H1 (cell line): ENCODE measurements around the gene PSG3. TPM values are rescaled to one million over a fixed set of nuclear protein-coding genes. Genes with fewer than 3 reads are reported as not detected.
"Not testable (repeated sequence)": the region's sequence is repeated elsewhere in the genome, so short reads cannot be mapped to it uniquely, and the experiment has no call there.

ENCODE experiments used
- CTCF ChIA-PET: fragments of 300-600 bp; sonication (Branson Sonifier 250); formaldehyde crosslinking; loops from one replicate; lab custom pipeline; 2021; ENCODE audit not compliant: partially characterized antibody; lab: Charles Lee
- POLR2A ChIA-PET: fragments of 300-600 bp; sonication (Branson Sonifier 250); formaldehyde crosslinking; loops from one replicate; lab custom pipeline; 2021; ENCODE audit warnings: inconsistent platforms; ENCODE audit not compliant: partially characterized antibody; lab: Charles Lee
- DNase-seq, 2 experiments: peaks; one replicate each; pipeline versions ENCODE4 v3.0.0 to v3.0.0-alpha.2; 2010 to 2022; ENCODE audit warnings: low spot score in 2 of 2, low read depth in 1 of 2, mixed read lengths in 1 of 2
- FAIRE-seq: peaks from 2 replicates; lab custom pipeline; 2011; peaks lifted over from hg19 to GRCh38; lab: Jason Lieb, UNC
- H2AFZ ChIP-seq: 2 replicates; pipeline ENCODE4 v1.8.1; 2012; ENCODE audit warnings: low read length, inconsistent platforms
- H2AK5ac ChIP-seq: 2 replicates; pipeline ENCODE4 v1.6.1; 2013; ENCODE audit warnings: low read depth, low read length
- H2BK120ac ChIP-seq: replicated peaks from 2 replicates; pipeline ENCODE3; 2013; ENCODE audit warnings: low read depth, low read length, inconsistent platforms
- H2BK12ac ChIP-seq: 2 replicates; pipeline ENCODE4 v1.6.1; 2013; ENCODE audit warnings: low read depth, low read length
- H2BK15ac ChIP-seq: 2 replicates; pipeline ENCODE4 v1.6.1; 2013; ENCODE audit warnings: low read length
- H2BK20ac ChIP-seq: 2 replicates; pipeline ENCODE4 v1.6.1; 2013; ENCODE audit warnings: low read length
- H2BK5ac ChIP-seq: 2 replicates; pipeline ENCODE4 v1.6.1; 2013; ENCODE audit warnings: low read depth, low read length
- H3K14ac ChIP-seq: 2 replicates; pipeline ENCODE4 v1.6.1; 2013; ENCODE audit warnings: inconsistent platforms; ENCODE audit not compliant: insufficient read length
- H3K18ac ChIP-seq: 2 replicates; pipeline ENCODE4 v1.6.1; 2013; ENCODE audit warnings: low read length; ENCODE audit errors: extremely low read depth
- H3K23ac ChIP-seq: 2 replicates; pipeline ENCODE4 v1.6.1; 2013; ENCODE audit warnings: inconsistent platforms; ENCODE audit not compliant: insufficient read length
- H3K23me2 ChIP-seq: 2 replicates; pipeline ENCODE4 v1.6.1; 2013; ENCODE audit warnings: low read depth, low read length
- H3K27ac ChIP-seq: 2 replicates; pipeline ENCODE4 v1.6.1; 2011; ENCODE audit warnings: low read depth, low read length, inconsistent platforms
- H3K27me3 ChIP-seq, 4 experiments: replicated peaks in 1 of 4; 1 replicate in 1 of 4; 2 replicates in 3 of 4; pipeline versions ENCODE4 v1.6.1 to v1.8.1; 2011 to 2013; ENCODE audit warnings: low read length in 3 of 4, mild to moderate bottlenecking in 3 of 4, inconsistent platforms in 2 of 4, mixed read lengths in 2 of 4, moderate library complexity in 1 of 4; ENCODE audit not compliant: control insufficient read depth in 3 of 4, insufficient read depth in 3 of 4; ENCODE audit errors: extremely low read depth in 1 of 4
- H3K36me3 ChIP-seq, 4 experiments: 2 replicates each; pipeline versions ENCODE4 v1.6.1 to v1.8.1; 2011 to 2013; ENCODE audit warnings: mild to moderate bottlenecking in 4 of 4, low read length in 3 of 4, moderate library complexity in 2 of 4, control low read depth in 1 of 4, inconsistent platforms in 1 of 4; ENCODE audit not compliant: insufficient read depth in 4 of 4, control insufficient read depth in 2 of 4
- H3K4ac ChIP-seq: replicated peaks from 2 replicates; pipeline ENCODE3; 2013; ENCODE audit warnings: low read length, low read depth, mixed read lengths, inconsistent platforms; ENCODE audit not compliant: insufficient read length
- H3K4me1 ChIP-seq, 4 experiments: replicated peaks in 1 of 4; 1 replicate in 1 of 4; 2 replicates in 3 of 4; pipeline versions ENCODE4 v1.6.1 to v1.8.1; 2011 to 2013; ENCODE audit warnings: low read length in 3 of 4, inconsistent platforms in 2 of 4, mixed read lengths in 1 of 4; ENCODE audit not compliant: insufficient read depth in 4 of 4, control insufficient read depth in 3 of 4
- H3K4me2 ChIP-seq, 2 experiments: 2 replicates each; pipeline versions ENCODE4 v1.6.1 to v1.8.1; 2011 to 2013; ENCODE audit warnings: low read depth in 2 of 2, low read length in 2 of 2, control low read depth in 1 of 2, inconsistent platforms in 1 of 2, mild to moderate bottlenecking in 1 of 2; ENCODE audit not compliant: insufficient read depth in 1 of 2
- H3K4me3 ChIP-seq, 4 experiments: fragments of 200-600, 300-600 bp in 1 of 4; sonication (generic), shearing (Covaris generic), sonication (Bioruptor Twin) in 1 of 4; 2 replicates each; pipeline versions ENCODE4 v1.5.1 to v1.8.1; 2011 to 2016; ENCODE audit warnings: low read length in 4 of 4, low read depth in 3 of 4, control low read depth in 2 of 4, inconsistent platforms in 2 of 4, mild to moderate bottlenecking in 2 of 4, mixed read lengths in 1 of 4, moderate library complexity in 1 of 4; ENCODE audit not compliant: insufficient read depth in 2 of 4; ENCODE audit errors: extremely low read depth in 1 of 4
- H3K56ac ChIP-seq: replicated peaks from 2 replicates; pipeline ENCODE3; 2013; ENCODE audit warnings: low read depth, mild to moderate bottlenecking, mixed read lengths, low read length, inconsistent platforms; ENCODE audit not compliant: insufficient read length
- H3K79me1 ChIP-seq: 2 replicates; pipeline ENCODE4 v1.6.1; 2013; ENCODE audit warnings: low read depth, low read length, control low read depth
- H3K79me2 ChIP-seq, 2 experiments: 2 replicates each; pipeline versions ENCODE4 v1.6.1 to v1.8.1; 2012 to 2013; ENCODE audit warnings: low read length in 2 of 2, mild to moderate bottlenecking in 2 of 2, inconsistent platforms in 1 of 2; ENCODE audit not compliant: insufficient read depth in 2 of 2, control insufficient read depth in 1 of 2
- H3K9ac ChIP-seq, 4 experiments: replicated peaks in 1 of 4; 1 replicate in 1 of 4; 2 replicates in 3 of 4; pipeline versions ENCODE4 v1.6.1 to v1.8.1; 2011 to 2013; ENCODE audit warnings: low read depth in 3 of 4, low read length in 3 of 4, control low read depth in 2 of 4, mild to moderate bottlenecking in 2 of 4, moderate library complexity in 2 of 4, inconsistent platforms in 1 of 4; ENCODE audit errors: extremely low read depth in 1 of 4
- H3K9me3 ChIP-seq, 2 experiments: 2 replicates each; pipeline versions ENCODE4 v1.6.1 to v1.8.1; 2012 to 2013; ENCODE audit warnings: mild to moderate bottlenecking in 2 of 2, moderate library complexity in 2 of 2, control low read depth in 1 of 2, inconsistent platforms in 1 of 2, low read depth in 1 of 2, low read length in 1 of 2, mixed read lengths in 1 of 2; ENCODE audit not compliant: insufficient read depth in 2 of 2
- H4K20me1 ChIP-seq, 2 experiments: replicated peaks in 1 of 2; 2 replicates each; pipeline versions ENCODE3 to v1.8.1; 2011 to 2013; ENCODE audit warnings: inconsistent platforms in 2 of 2, low read length in 2 of 2, mild to moderate bottlenecking in 1 of 2; ENCODE audit not compliant: insufficient read depth in 2 of 2, control insufficient read depth in 1 of 2
- H4K5ac ChIP-seq: 2 replicates; pipeline ENCODE4 v1.6.1; 2013; ENCODE audit warnings: low read length, low read depth, mixed read lengths, inconsistent platforms; ENCODE audit not compliant: insufficient read length
- H4K8ac ChIP-seq: 2 replicates; pipeline ENCODE4 v1.8.0; 2013; ENCODE audit warnings: mild to moderate bottlenecking, moderate library complexity, low read length, inconsistent platforms; ENCODE audit not compliant: insufficient read depth; ENCODE audit errors: extremely low read depth
- H4K91ac ChIP-seq: replicated peaks from 2 replicates; pipeline ENCODE3; 2013; ENCODE audit warnings: low read length, mixed read lengths, inconsistent platforms; ENCODE audit not compliant: insufficient read length
- WGBS, 2 experiments: shearing (Covaris generic) in 1 of 2; methylation state at CpG; one replicate each; pipeline versions ENCODE4 v1.1.6 to v1.1.7; 2013 to 2015; ENCODE audit warnings: low lambda C conversion rate in 2 of 2, mixed read lengths in 2 of 2, inconsistent platforms in 1 of 2, low coverage in 1 of 2, missing lambda C conversion rate in 1 of 2; ENCODE audit not compliant: insufficient replicate concordance in 2 of 2, insufficient coverage in 1 of 2, insufficient read length in 1 of 2; ENCODE audit errors: extremely low coverage in 1 of 2, missing lambda C conversion rate in 1 of 2; 5-methylcytosine and 5-hydroxymethylcytosine counted together
- polyA plus RNA-seq, 7 experiments: library from polyadenylated mRNA; depleted of rRNA in 3 of 7; stranded (reverse) in 5 of 7; unstranded in 2 of 7; fragments of >200 nt in 5 of 7; fragments of 200-250 nt in 2 of 7; gene quantifications; 1 replicate in 5 of 7; 2 replicates in 1 of 7; 4 replicates in 1 of 7; pipeline versions ENCODE4 v1.2.1 to v1.2.3, GENCODE V29; 2011 to 2013; ENCODE audit warnings: missing spikeins in 2 of 7, mixed read lengths in 2 of 7
- total RNA-seq: library from RNA; stranded (reverse); fragmentation: NEBNext Ultra II Directional; extraction: Animal tissue kit (Norgen Biotek cat#: 25700); gene quantifications from 2 replicates; pipeline ENCODE4 v1.2.1, GENCODE V29; 2021

PSG3 gene
- total and polyA plus RNA-seq, 2 of the 8 experiments (the other 6 are each of a cell fraction or from before 2014, with no cell fraction given), result not detected

GRCh38 chr19:42761924-42762295, 21.6 kb upstream of the PSG3 start:
- H4K5ac ChIP-seq, H3K23ac ChIP-seq, FAIRE-seq, H4K91ac ChIP-seq, H2BK5ac ChIP-seq, H4K8ac ChIP-seq, H4K20me1 ChIP-seq, H3K36me3 ChIP-seq, H3K14ac ChIP-seq, H3K4me2 ChIP-seq, H3K18ac ChIP-seq, H3K9ac ChIP-seq, H2BK15ac ChIP-seq, CTCF ChIA-PET, H3K27me3 ChIP-seq, H2AFZ ChIP-seq, H2BK20ac ChIP-seq, H2AK5ac ChIP-seq, H3K79me1 ChIP-seq, H3K27ac ChIP-seq, H3K4me1 ChIP-seq, H2BK12ac ChIP-seq, H3K79me2 ChIP-seq, H2BK120ac ChIP-seq, H3K4me3 ChIP-seq, H3K56ac ChIP-seq, H3K4ac ChIP-seq, H3K23me2 ChIP-seq, POLR2A ChIA-PET, DNase-seq: not testable (repeated sequence)
- peaks cover 27 to 62% of the 10 kb centered on the region in 2 experiments; a peak in 3 of 4 replicates for H3K9me3 ChIP-seq
- WGBS, 2 experiments, result 43% methylated on average over 1 of the region's 1 CpG; no CpG with 5 or more reads in 1 of the 2 experiments
